Vagina (tissue), 2 donors: ENCODE data around the gene GNB1L. TPM values are rescaled to one million over a fixed set of nuclear protein-coding genes. Genes with fewer than 3 reads are reported as not detected.

ENCODE experiments used
- DNase-seq, 2 donors: peaks; one replicate each; pipeline ENCODE4 v3.0.0-alpha.2; 2017; ENCODE audit errors: extremely low spot score in 2 of 2
- H3K27ac ChIP-seq: fragments of 200-600 bp; sonication (generic); one replicate; pipeline ENCODE4 v1.5.1; 2019
- H3K27me3 ChIP-seq: fragments of 200-600 bp; sonication (generic); one replicate; pipeline ENCODE4 v1.5.1; 2019
- H3K36me3 ChIP-seq, 2 donors: fragments of 200-600 bp; sonication (generic); one replicate each; pipeline ENCODE4 v1.5.1; 2017 to 2019
- H3K4me1 ChIP-seq: fragments of 200-600 bp; sonication (generic); one replicate; pipeline ENCODE4 v1.5.1; 2019
- H3K4me3 ChIP-seq, 2 donors: fragments of 200-600 bp; sonication (generic); 1 replicate in 1 of 2; 2 replicates in 1 of 2; pipeline ENCODE4 v1.5.1; 2016 to 2019
- H3K9me3 ChIP-seq: fragments of 200-600 bp; sonication (generic); one replicate; pipeline ENCODE4 v1.5.1; 2019
- CTCF ChIP-seq, 3 experiments: fragments of 450-650 bp in 2 of 3; fragments of 200-600 bp in 1 of 3; sonication (generic) in 1 of 3; IDR thresholded peaks; one replicate each; pipeline ENCODE4 v1.5.1; 2017 to 2019; ENCODE audit warnings: antibody characterized with exemption in 3 of 3, mild to moderate bottlenecking in 2 of 3, moderate library complexity in 2 of 3
- POLR2A ChIP-seq, 2 donors: fragments of 450-650 bp; IDR thresholded peaks; one replicate each; pipeline ENCODE4 v1.6.1; 2017; ENCODE audit warnings: antibody characterized with exemption in 2 of 2, mild to moderate bottlenecking in 2 of 2, moderate library complexity in 2 of 2
- POLR2AphosphoS5 ChIP-seq, 2 donors: sonication (generic); formaldehyde crosslinking; IDR thresholded peaks; one replicate each; pipeline ENCODE4 v1.9.0; 2017; ENCODE audit warnings: antibody characterized with exemption in 2 of 2, mild to moderate bottlenecking in 2 of 2, low read depth in 1 of 2; ENCODE audit not compliant: insufficient read depth in 1 of 2
- intact Hi-C: fragments of 100-400 bp; cut with DNase I; formaldehyde crosslinking; loops from one replicate; pipeline ENCODE4 v1.15.1; 2023
- total RNA-seq: library from RNA; depleted of rRNA; stranded (reverse); fragments of >200 nt; gene quantifications from one replicate; pipeline ENCODE4 v1.2.3, GENCODE V29; 2016

The GNB1L gene
- total RNA-seq, 1 donor from 2014 or later: 14.0 TPM

GRCh38 chr22:19740586-19740985, 114.1 kb downstream of the GNB1L start:
- DNase-seq: no peak
- intact Hi-C loops: no loop called here
- Histone ChIP-seq H3K27ac (no peak overlapping the region), H3K4me3 (no peak overlapping the region), H3K4me1 (no peaks in the 10 kb centered on the region), H3K36me3 (no peaks in the 10 kb centered on the region), H3K27me3 (no peaks in the 10 kb centered on the region), H3K9me3 (no peaks in the 10 kb centered on the region)
- no peak for TF ChIP-seq POLR2A (IDR thresholded peaks at IDR 0.05)
- TF ChIP-seq POLR2AphosphoS5 (IDR thresholded peaks at IDR 0.05; ENCODE audit: insufficient read depth in 1 of 2, low read depth in 1 of 2): no peak
- TF ChIP-seq CTCF (IDR thresholded peaks at IDR 0.05): no peak

- H3K36me3 ChIP-seq: no peaks in the 10 kb centered on the region
- H3K4me1 ChIP-seq: no peaks in the 10 kb centered on the region
- H3K27ac ChIP-seq: no peak overlapping the region
- TF ChIP-seq POLR2A (IDR thresholded peaks at IDR 0.05) (no peak), CTCF (IDR thresholded peaks at IDR 0.05) (no peak)
- no peaks in the 10 kb centered on the region for H3K27me3 ChIP-seq
- no peak for DNase-seq
- no peak overlapping the region for H3K4me3 ChIP-seq
- intact Hi-C loops: no loop called here
- no peaks in the 10 kb centered on the region for H3K9me3 ChIP-seq
Measured at GRCh38 chr22:19739911-19740449, 114.7 kb downstream of the GNB1L start.

GRCh38 chr22:19739448-19739895, 115.2 kb downstream of the GNB1L start:
- no peak for TF ChIP-seq CTCF (IDR thresholded peaks at IDR 0.05)
- no peak for TF ChIP-seq POLR2AphosphoS5 (IDR thresholded peaks at IDR 0.05; ENCODE audit: insufficient read depth in 1 of 2, low read depth in 1 of 2)
- no peak for TF ChIP-seq POLR2A (IDR thresholded peaks at IDR 0.05)

GRCh38 chr22:19738664-19739447, 115.8 kb downstream of the GNB1L start:
- Histone ChIP-seq H3K9me3 (no peaks in the 10 kb centered on the region), H3K4me3 (no peak overlapping the region), H3K4me1 (no peaks in the 10 kb centered on the region), H3K27ac (no peak overlapping the region), H3K36me3 (no peaks in the 10 kb centered on the region), H3K27me3 (no peaks in the 10 kb centered on the region)
- intact Hi-C loops: no loop called here
- no peak for DNase-seq
- TF ChIP-seq POLR2A (IDR thresholded peaks at IDR 0.05) (no peak), POLR2AphosphoS5 (IDR thresholded peaks at IDR 0.05; ENCODE audit: insufficient read depth in 1 of 2, low read depth in 1 of 2) (no peak), CTCF (IDR thresholded peaks at IDR 0.05) (no peak)

More at GRCh38 chr22:19739448-19739895, 115.2 kb downstream of the GNB1L start:
- no peak overlapping the region for H3K27ac ChIP-seq
- H3K4me1 ChIP-seq: no peaks in the 10 kb centered on the region
- no peaks in the 10 kb centered on the region for H3K27me3 ChIP-seq
- no peaks in the 10 kb centered on the region for H3K36me3 ChIP-seq
- DNase-seq: no peak
- no peak overlapping the region for H3K4me3 ChIP-seq
- intact Hi-C loops: no loop called here
- no peaks in the 10 kb centered on the region for H3K9me3 ChIP-seq
